ENCODE data around the gene TGIF2.
A peak's percentile ranks its signal among the peaks of the same experiment; 100 is the strongest.

Gene TGIF2

GRCh38 chr20:36614781-36615557, 41.6 kb downstream of the TGIF2 start:
- H4K8ac ChIP-seq (ENCODE audit: low read length) = no peak overlapping the region
- no peak overlapping the region for H3K14ac ChIP-seq (ENCODE audit: low read length in 2 of 2)
- H3K4ac ChIP-seq (ENCODE audit: low read depth in 1 of 2, low read length in 2 of 2) = no peak overlapping the region
- H3K4me3 ChIP-seq (ENCODE audit: insufficient read depth in 1 of 2, low read depth in 1 of 2, low read length in 2 of 2) = no peak overlapping the region
- no peak overlapping the region for H2AFZ ChIP-seq (ENCODE audit: low read depth, low read length)
- no peak overlapping the region for H2BK120ac ChIP-seq (ENCODE audit: low read depth, low read length)
- H2AK5ac ChIP-seq (ENCODE audit: low read length, severe bottlenecking) = no peak overlapping the region
- 93% methylated on average over 13 of the region's 14 CpGs for WGBS
- H3K9ac ChIP-seq (ENCODE audit: low read length) = no peak overlapping the region
- H2BK12ac ChIP-seq (ENCODE audit: low read length in 2 of 2) = no peak overlapping the region
- no peak for DNase-seq
- peaks cover 17% of the 10 kb centered on the region for H3K79me1 ChIP-seq (replicated peaks; ENCODE audit: low read length, poor library complexity, severe bottlenecking)
- H4K91ac ChIP-seq (ENCODE audit: low read length) = no peak overlapping the region
- peaks cover 16% of the 10 kb centered on the region for H3K4me1 ChIP-seq (ENCODE audit: control insufficient read depth, insufficient read depth, low read depth, low read length)
- H2BK15ac ChIP-seq (ENCODE audit: low read depth, poor library complexity, severe bottlenecking) = no peak overlapping the region
- peaks cover 40 to 60% of the 10 kb centered on the region in 2 experiments for H3K36me3 ChIP-seq (ENCODE audit: control insufficient read depth in 1 of 2, insufficient read depth in 2 of 2, low read depth in 1 of 2, low read length in 2 of 2)
- H3K9me3 ChIP-seq (ENCODE audit: control insufficient read depth, low read length) = no peaks in the 10 kb centered on the region
- peak overlapping the region; percentile 42 for H3K27ac ChIP-seq (ENCODE audit: low read length, poor library complexity, severe bottlenecking)
- H3K18ac ChIP-seq (ENCODE audit: low read depth in 1 of 2, low read length in 2 of 2) = no peak overlapping the region
- H3K4me2 ChIP-seq (ENCODE audit: low read length, poor library complexity, severe bottlenecking) = no peak overlapping the region
- H3K23ac ChIP-seq (ENCODE audit: low read length in 2 of 2) = no peak overlapping the region
- H3K27me3 ChIP-seq (ENCODE audit: control insufficient read depth in 1 of 2, insufficient read depth in 1 of 2, low read length in 2 of 2) = no peaks in the 10 kb centered on the region
- H2BK5ac ChIP-seq (ENCODE audit: low read depth, low read length, poor library complexity, severe bottlenecking) = no peak overlapping the region

GRCh38 chr20:36620917-36621316, 47.5 kb downstream of the TGIF2 start:
- no peak overlapping the region for H2AFZ ChIP-seq (ENCODE audit: low read depth, low read length)
- no peak for DNase-seq
- no peak overlapping the region for H4K8ac ChIP-seq (ENCODE audit: low read length)
- no peak overlapping the region for H3K9ac ChIP-seq (ENCODE audit: low read length)
- no peak overlapping the region for H3K27ac ChIP-seq (ENCODE audit: low read length, poor library complexity, severe bottlenecking)
- H3K4ac ChIP-seq (ENCODE audit: low read depth in 1 of 2, low read length in 2 of 2) = no peak overlapping the region
- no peak overlapping the region for H2BK15ac ChIP-seq (ENCODE audit: low read depth, poor library complexity, severe bottlenecking)
- H2AK5ac ChIP-seq (ENCODE audit: low read length, severe bottlenecking) = no peak overlapping the region
- no peaks in the 10 kb centered on the region for H3K27me3 ChIP-seq (ENCODE audit: control insufficient read depth in 1 of 2, insufficient read depth in 1 of 2, low read length in 2 of 2)
- no peak overlapping the region for H2BK12ac ChIP-seq (ENCODE audit: low read length in 2 of 2)
- no peak overlapping the region for H2BK120ac ChIP-seq (ENCODE audit: low read depth, low read length)
- H3K36me3 ChIP-seq (ENCODE audit: control insufficient read depth in 1 of 2, insufficient read depth in 2 of 2, low read depth in 1 of 2, low read length in 2 of 2) = peaks cover 0 to under 1% of the 10 kb centered on the region in 2 experiments
- H3K9me3 ChIP-seq (ENCODE audit: control insufficient read depth, low read length) = no peaks in the 10 kb centered on the region
- peaks cover 1% of the 10 kb centered on the region for H3K4me1 ChIP-seq (ENCODE audit: control insufficient read depth, insufficient read depth, low read depth, low read length)
- H3K79me1 ChIP-seq (replicated peaks; ENCODE audit: low read length, poor library complexity, severe bottlenecking) = no peaks in the 10 kb centered on the region
- H3K14ac ChIP-seq (ENCODE audit: low read length in 2 of 2) = no peak overlapping the region
- no peak overlapping the region for H4K91ac ChIP-seq (ENCODE audit: low read length)
- no peak overlapping the region for H3K4me2 ChIP-seq (ENCODE audit: low read length, poor library complexity, severe bottlenecking)
- no peak overlapping the region for H3K4me3 ChIP-seq (ENCODE audit: insufficient read depth in 1 of 2, low read depth in 1 of 2, low read length in 2 of 2)
- 86% methylated on average over 5 of the region's 5 CpGs for WGBS
- no peak overlapping the region for H3K23ac ChIP-seq (ENCODE audit: low read length in 2 of 2)
- H2BK5ac ChIP-seq (ENCODE audit: low read depth, low read length, poor library complexity, severe bottlenecking) = no peak overlapping the region
- no peak overlapping the region for H3K18ac ChIP-seq (ENCODE audit: low read depth in 1 of 2, low read length in 2 of 2)

GRCh38 chr20:36623444-36623843, 50.0 kb downstream of the TGIF2 start:
- H4K91ac ChIP-seq (ENCODE audit: low read length) = no peak overlapping the region
- H2BK15ac ChIP-seq (ENCODE audit: low read depth, poor library complexity, severe bottlenecking) = no peak overlapping the region
- H3K4me1 ChIP-seq (ENCODE audit: control insufficient read depth, insufficient read depth, low read depth, low read length) = peaks cover 1% of the 10 kb centered on the region
- no peak overlapping the region for H3K9ac ChIP-seq (ENCODE audit: low read length)
- WGBS = 100% methylated on average over 2 of the region's 2 CpGs
- H3K23ac ChIP-seq (ENCODE audit: low read length in 2 of 2) = no peak overlapping the region
- H3K4me2 ChIP-seq (ENCODE audit: low read length, poor library complexity, severe bottlenecking) = no peak overlapping the region
- no peak overlapping the region for H3K4me3 ChIP-seq (ENCODE audit: insufficient read depth in 1 of 2, low read depth in 1 of 2, low read length in 2 of 2)
- no peaks in the 10 kb centered on the region for H3K36me3 ChIP-seq (ENCODE audit: control insufficient read depth in 1 of 2, insufficient read depth in 2 of 2, low read depth in 1 of 2, low read length in 2 of 2)
- H4K8ac ChIP-seq (ENCODE audit: low read length) = no peak overlapping the region
- H3K4ac ChIP-seq (ENCODE audit: low read depth in 1 of 2, low read length in 2 of 2) = no peak overlapping the region
- no peaks in the 10 kb centered on the region for H3K27me3 ChIP-seq (ENCODE audit: control insufficient read depth in 1 of 2, insufficient read depth in 1 of 2, low read length in 2 of 2)
- no peaks in the 10 kb centered on the region for H3K9me3 ChIP-seq (ENCODE audit: control insufficient read depth, low read length)
- no peak overlapping the region for H2BK120ac ChIP-seq (ENCODE audit: low read depth, low read length)
- H2AFZ ChIP-seq (ENCODE audit: low read depth, low read length) = no peak overlapping the region
- H2BK12ac ChIP-seq (ENCODE audit: low read length in 2 of 2) = no peak overlapping the region
- no peak for DNase-seq
- H2BK5ac ChIP-seq (ENCODE audit: low read depth, low read length, poor library complexity, severe bottlenecking) = no peak overlapping the region
- no peak overlapping the region for H3K18ac ChIP-seq (ENCODE audit: low read depth in 1 of 2, low read length in 2 of 2)
- H3K79me1 ChIP-seq (replicated peaks; ENCODE audit: low read length, poor library complexity, severe bottlenecking) = no peaks in the 10 kb centered on the region
- H3K14ac ChIP-seq (ENCODE audit: low read length in 2 of 2) = no peak overlapping the region
- H2AK5ac ChIP-seq (ENCODE audit: low read length, severe bottlenecking) = no peak overlapping the region
- H3K27ac ChIP-seq (ENCODE audit: low read length, poor library complexity, severe bottlenecking) = no peak overlapping the region

- Histone ChIP-seq H3K36me3 (ENCODE audit: control insufficient read depth in 1 of 2, insufficient read depth in 2 of 2, low read depth in 1 of 2, low read length in 2 of 2) (no peaks in the 10 kb centered on the region), H2BK12ac (ENCODE audit: low read length in 2 of 2) (no peak overlapping the region), H2AFZ (ENCODE audit: low read depth, low read length) (no peak overlapping the region), H3K18ac (ENCODE audit: low read depth in 1 of 2, low read length in 2 of 2) (no peak overlapping the region), H3K79me1 (replicated peaks; ENCODE audit: low read length, poor library complexity, severe bottlenecking) (no peaks in the 10 kb centered on the region), H4K91ac (ENCODE audit: low read length) (no peak overlapping the region), H2BK5ac (ENCODE audit: low read depth, low read length, poor library complexity, severe bottlenecking) (peak overlapping the region; percentile 59), H3K9me3 (ENCODE audit: control insufficient read depth, low read length) (no peaks in the 10 kb centered on the region), H3K23ac (ENCODE audit: low read length in 2 of 2) (no peak overlapping the region), H3K4me1 (ENCODE audit: control insufficient read depth, insufficient read depth, low read depth, low read length) (peaks cover 1% of the 10 kb centered on the region), H3K9ac (ENCODE audit: low read length) (no peak overlapping the region), H3K4ac (ENCODE audit: low read depth in 1 of 2, low read length in 2 of 2) (no peak overlapping the region), H3K14ac (ENCODE audit: low read length in 2 of 2) (no peak overlapping the region), H2AK5ac (ENCODE audit: low read length, severe bottlenecking) (no peak overlapping the region), H3K4me3 (ENCODE audit: insufficient read depth in 1 of 2, low read depth in 1 of 2, low read length in 2 of 2) (no peak overlapping the region), H4K8ac (ENCODE audit: low read length) (no peak overlapping the region), H3K27ac (ENCODE audit: low read length, poor library complexity, severe bottlenecking) (no peak overlapping the region), H3K27me3 (ENCODE audit: control insufficient read depth in 1 of 2, insufficient read depth in 1 of 2, low read length in 2 of 2) (no peaks in the 10 kb centered on the region), H2BK15ac (ENCODE audit: low read depth, poor library complexity, severe bottlenecking) (no peak overlapping the region), H3K4me2 (ENCODE audit: low read length, poor library complexity, severe bottlenecking) (no peak overlapping the region), H2BK120ac (ENCODE audit: low read depth, low read length) (no peak overlapping the region)
- no peak for DNase-seq
- WGBS = 55% methylated on average over 14 of the region's 14 CpGs
Measured at GRCh38 chr20:36624068-36624943, 50.9 kb downstream of the TGIF2 start.

All from mesenchymal stem cell (in vitro differentiated cells and primary cell).